ENCODE data around the gene CRYL1. TPM values are rescaled to one million over a fixed set of nuclear protein-coding genes. Genes with fewer than 3 reads are reported as not detected.

CRYL1 gene
- polyA plus RNA-seq, 1 of the 3 experiments (the other 2 are of a cell fraction), result 34.8 TPM

- Histone ChIP-seq H4K20me1 (ENCODE audit: insufficient read depth) (no peaks in the 10 kb centered on the region), H3K4me3 (ENCODE audit: low read depth in 2 of 2, low read length in 1 of 2) (no peak overlapping the region), H3K4me2 (no peak overlapping the region), H3K36me3 (replicated peaks in 1 of 2; ENCODE audit: control insufficient read depth in 1 of 2, insufficient read depth in 2 of 2, low read length in 1 of 2) (no peaks in the 10 kb centered on the region), H3K4me1 (ENCODE audit: control insufficient read depth in 1 of 2, insufficient read depth in 2 of 2, low read depth in 1 of 2, low read length in 1 of 2) (no peaks in the 10 kb centered on the region), H3K27ac (ENCODE audit: low read depth in 2 of 2, low read length in 1 of 2) (no peak overlapping the region), H3F3A (replicated peaks; ENCODE audit: insufficient read depth) (no peaks in the 10 kb centered on the region), H3K9ac (no peak overlapping the region), H3K79me2 (ENCODE audit: insufficient read depth) (no peaks in the 10 kb centered on the region), H2AFZ (ENCODE audit: low read depth) (no peak overlapping the region), H3K9me3 (no peaks in the 10 kb centered on the region), H3K27me3 (ENCODE audit: insufficient read depth) (peaks cover 3% of the 10 kb centered on the region; the same call in 1 of the 2 replicates), H3K9me2 (no peaks in the 10 kb centered on the region)
- no peak for TF ChIP-seq POLR2AphosphoS5 (IDR thresholded peaks at IDR 0.05; ENCODE audit: low read depth, low read length)
- TF ChIP-seq MXI1 (IDR thresholded peaks at IDR 0.05; ENCODE audit: low read depth, low read length), result no peak
- TF ChIP-seq PBX3 (IDR thresholded peaks at IDR 0.05), result no peak
- TF ChIP-seq IRF3 (IDR thresholded peaks at IDR 0.05; ENCODE audit: low read depth, low read length), result no peak
- no peak for TF ChIP-seq TAF1 (IDR thresholded peaks at IDR 0.05; ENCODE audit: borderline replicate concordance, low read depth, low read length)
- TF ChIP-seq ELF1 (IDR thresholded peaks at IDR 0.05), result no peak
- no peak for TF ChIP-seq EP300 (IDR thresholded peaks at IDR 0.05; ENCODE audit: borderline replicate concordance in 1 of 2, low read depth in 1 of 2, low read length in 1 of 2)
- TF ChIP-seq CHD2 (IDR thresholded peaks at IDR 0.05; ENCODE audit: low read length, partially characterized antibody), result no peak
- TF ChIP-seq NFIC (IDR thresholded peaks at IDR 0.05; ENCODE audit: borderline replicate concordance), result no peak
- no peak for TF ChIP-seq RCOR1 (IDR thresholded peaks at IDR 0.05; ENCODE audit: low read length)
- no peak for TF ChIP-seq TCF12 (IDR thresholded peaks at IDR 0.05)
- no peak for TF ChIP-seq FOXM1 (IDR thresholded peaks at IDR 0.05; ENCODE audit: low read depth)
- TF ChIP-seq USF2 (IDR thresholded peaks at IDR 0.05; ENCODE audit: borderline replicate concordance, low read depth, low read length), result no peak
- no peak for TF ChIP-seq SIN3A (IDR thresholded peaks at IDR 0.05; ENCODE audit: borderline replicate concordance, low read depth, low read length)
- TF ChIP-seq REST (IDR thresholded peaks at IDR 0.05; ENCODE audit: low read depth, low read length), result no peak
- no peak for TF ChIP-seq RAD21 (IDR thresholded peaks at IDR 0.05; ENCODE audit: low read length)
- TF ChIP-seq CTCF (IDR thresholded peaks at IDR 0.05), result no peak
- ChIA-PET CTCF (no interaction called here), POLR2A (no interaction called here)
- 18% methylated on average over 3 of the region's 3 CpGs for WGBS (ENCODE audit: low lambda C conversion rate)
- no peak for DNase-seq
Observed at GRCh38 chr13:20381401-20381800, 144.3 kb downstream of the CRYL1 start.

Data from SK-N-SH (cell line).